SK-N-SH treated with all-trans-retinoic acid at 6 μM for 48 hours (cell line): Measurements from ENCODE around the gene ZNF774.

Source experiments
- ARNTL ChIP-seq: fragments of 450-650 bp; formaldehyde crosslinking; IDR thresholded peaks from 2 replicates; pipeline ENCODE4 v1.5.0; 2020; ENCODE audit warnings: low read depth, mild to moderate bottlenecking, moderate library complexity, borderline replicate concordance
- BACH2 ChIP-seq: fragments of 250-450 bp; sonication (Bioruptor Pico); IDR thresholded peaks from 2 replicates; pipeline ENCODE4 v1.9.0; 2021; ENCODE audit warnings: mild to moderate bottlenecking, borderline replicate concordance
- GLIS3 ChIP-seq: fragments of 250-450 bp; sonication (Bioruptor Pico); IDR thresholded peaks from 2 replicates; pipeline ENCODE4 v1.5.0; 2020; ENCODE audit warnings: mild to moderate bottlenecking, moderate library complexity
- PATZ1 ChIP-seq: fragments of 250-450 bp; sonication (Bioruptor Pico); IDR thresholded peaks from 2 replicates; pipeline ENCODE4 v1.8.0; 2020; ENCODE audit warnings: mild to moderate bottlenecking, moderate library complexity, borderline replicate concordance
- PPARA ChIP-seq: fragments of 250-450 bp; sonication (Bioruptor Pico); IDR thresholded peaks from 2 replicates; pipeline ENCODE4 v1.5.0; 2020; ENCODE audit warnings: mild to moderate bottlenecking, borderline replicate concordance
- TOX ChIP-seq: fragments of 250-450 bp; sonication (Bioruptor Pico); IDR thresholded peaks from 2 replicates; pipeline ENCODE4 v1.8.0; 2021; ENCODE audit warnings: mild to moderate bottlenecking, moderate library complexity, borderline replicate concordance

DNA sequence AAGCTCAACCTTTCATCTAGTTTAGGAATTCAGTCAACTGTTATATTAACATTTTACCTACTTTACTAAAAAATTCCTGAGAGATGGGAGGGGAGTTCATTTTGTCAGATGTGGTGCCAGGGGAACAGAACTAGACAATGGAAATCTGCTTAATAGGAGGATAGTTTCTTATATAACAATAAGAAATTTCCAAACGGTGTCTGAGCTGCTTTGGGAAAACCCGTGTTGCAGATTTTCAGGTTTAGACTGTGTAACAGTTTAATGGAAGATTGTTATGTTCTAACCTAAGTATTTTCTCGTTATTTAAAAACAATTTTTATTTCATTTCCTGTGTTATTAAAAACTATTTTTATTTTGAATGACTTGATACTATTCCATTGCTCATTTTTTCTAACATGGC, 55.3 kb downstream of the ZNF774 start:
- TF ChIP-seq GLIS3 (CRISPR knock-in tag), result no peak
- no peak for TF ChIP-seq BACH2 (CRISPR knock-in tag)
- no peak for TF ChIP-seq ARNTL
- TF ChIP-seq PPARA (CRISPR knock-in tag), result no peak
- no peak for TF ChIP-seq TOX
- TF ChIP-seq PATZ1 (CRISPR knock-in tag), result no peak
